SH-SY5Y (cell line): ENCODE results near the gene AKAIN1.

Source experiments
- GATA2 ChIP-seq: IDR thresholded peaks from 2 replicates; pipeline ENCODE4 v1.6.1; 2011; ENCODE audit warnings: mild to moderate bottlenecking, low read depth, low read length
- GATA3 ChIP-seq: IDR thresholded peaks from 2 replicates; pipeline ENCODE4 v1.6.1; 2011; ENCODE audit warnings: low read depth, mild to moderate bottlenecking, low read length, moderate library complexity

- no peak for TF ChIP-seq GATA2
- TF ChIP-seq GATA3: no peak
These were observed 51.8 kb downstream of the AKAIN1 start for GRCh38 chr18:5145168-5145825.
